Heart left ventricle (tissue), 16 donors: ENCODE data around the gene NEK7. TPM values are rescaled to one million over a fixed set of nuclear protein-coding genes. Genes with fewer than 3 reads are reported as not detected.

Source experiments
- ATAC-seq, 4 donors: fragments of 200-7000 bp; cut with Tn5 transposase; one replicate each; pipeline ENCODE4 v1.9.1; 2020 to 2022; ENCODE audit warnings: moderate library complexity in 4 of 4, mild to moderate bottlenecking in 3 of 4, moderate number of reproducible peaks in 1 of 4
- DNase-seq, 5 donors: peaks; one replicate each; pipeline ENCODE4 v3.0.0-alpha.2; 2020
- H3K27ac ChIP-seq, 12 donors: fragments of 200-600 bp; sonication (generic) in 4 of 12; one replicate each; pipeline versions ENCODE4 v1.5.0 to v1.8.0; 2016 to 2022; ENCODE audit warnings: mild to moderate bottlenecking in 2 of 12
- H3K27me3 ChIP-seq, 9 donors: fragments of 200-600 bp; sonication (generic) in 2 of 9; one replicate each; pipeline versions ENCODE4 v1.5.1 to v1.8.0; 2016 to 2022; ENCODE audit warnings: mild to moderate bottlenecking in 3 of 9
- H3K36me3 ChIP-seq, 9 donors: fragments of 200-600 bp; sonication (generic) in 2 of 9; one replicate each; pipeline versions ENCODE4 v1.5.0 to v1.8.0; 2018 to 2022; ENCODE audit warnings: mild to moderate bottlenecking in 2 of 9
- H3K4me1 ChIP-seq, 12 donors: fragments of 200-600 bp; sonication (generic) in 4 of 12; one replicate each; pipeline versions ENCODE4 v1.5.0 to v1.8.0; 2016 to 2022; ENCODE audit warnings: mild to moderate bottlenecking in 3 of 12
- H3K4me3 ChIP-seq, 12 donors: fragments of 200-600 bp; sonication (generic) in 4 of 12; one replicate each; pipeline versions ENCODE4 v1.5.0 to v1.8.0; 2017 to 2022; ENCODE audit warnings: mild to moderate bottlenecking in 9 of 12, moderate library complexity in 4 of 12
- H3K9me3 ChIP-seq, 12 donors: fragments of 200-600 bp; sonication (generic) in 4 of 12; one replicate each; pipeline versions ENCODE4 v1.5.0 to v1.8.0; 2016 to 2022; ENCODE audit warnings: mild to moderate bottlenecking in 1 of 12
- POLR2A ChIP-seq, 2 donors: fragments of 450-650 bp; IDR thresholded peaks; one replicate each; pipeline ENCODE4 v1.6.1; 2017; ENCODE audit warnings: antibody characterized with exemption in 2 of 2, mild to moderate bottlenecking in 2 of 2, moderate library complexity in 2 of 2
- WGBS, 4 donors: extraction: QIAGEN DNeasy Blood & Tissue Kit in 2 of 4; methylation state at CpG; one replicate each; pipeline versions ENCODE4 v1.1.5 to v1.1.7; 2013 to 2018; 5-methylcytosine and 5-hydroxymethylcytosine counted together
- intact Hi-C, 10 donors: fragments of 100-400 bp; cut with DNase I; formaldehyde crosslinking; loops; one replicate each; pipeline versions ENCODE4 v1.11.1 to v1.14.2; 2022
- polyA plus RNA-seq, 2 donors: library from polyadenylated mRNA; stranded (reverse); fragments of 200-250 nt; gene quantifications; one replicate each; pipeline ENCODE4 v1.2.3, GENCODE V29; 2013
- total RNA-seq, 9 donors: library from RNA; depleted of rRNA in 2 of 9; stranded (reverse); fragments of >200 nt in 2 of 9; fragmentation: NEBNext Ultra II Directional in 3 of 9; extraction: Animal tissue kit (Norgen Biotek cat#: 25700) in 3 of 9; gene quantifications; one replicate each; pipeline versions ENCODE4 v1.1.0 to v1.2.4, GENCODE V29; 2016 to 2023
- TF ChIP-seq, protein P1 (sequence below), 12 donors: fragments of 200-600 bp; sonication (generic) in 4 of 12; IDR thresholded peaks; one replicate each; pipeline versions ENCODE4 v1.5.0 to v1.8.0; 2018 to 2022; ENCODE audit warnings: antibody characterized with exemption in 12 of 12, mild to moderate bottlenecking in 5 of 12
- donor health status: ischemic (EF 13 %, LVEDD 7.1; RV severe dilation, severe dysfunction).
- donor health status: healthy with polysubstance abuse.
- donor health status: DM: no; HTN: yes; CAD: no.
- donor health status: DM: no; HTN: no; CAD: no.
- donor health status: ischemic (EF 25% LVEDD 6.9; RV normal size, moderate dysfunction).
- donor health status: ischemic (EF 25% LVEDD 5.7; RV mildly dilated, moderate dysfunction).
- donor health status: healthy.
- donor health status: DM: yes; HTN: yes; CAD: no.
- donor health status: ischemic (EF 35%, LVEDD 5.7; RV mildly dilated, moderate dysfunction).
- donor health status: nonischemic (EF 11% LVEDD 7.7; RV severe dilation, severe dysfunction).
- donor health status: DM: yes; HTN: yes; CAD: no.
- donor health status: PGD.
- donor health status: ischemic (EF 29% LVEDD 5.4; RV normal size, mild dysfunction).
- donor health status: nonischemic (EF 23%, LVEDD 6.1; RV moderate dilation, normal function).

The NEK7 gene
- total and polyA plus RNA-seq, 11 donors: 57.5 to 499 (median 235) TPM

DNA sequence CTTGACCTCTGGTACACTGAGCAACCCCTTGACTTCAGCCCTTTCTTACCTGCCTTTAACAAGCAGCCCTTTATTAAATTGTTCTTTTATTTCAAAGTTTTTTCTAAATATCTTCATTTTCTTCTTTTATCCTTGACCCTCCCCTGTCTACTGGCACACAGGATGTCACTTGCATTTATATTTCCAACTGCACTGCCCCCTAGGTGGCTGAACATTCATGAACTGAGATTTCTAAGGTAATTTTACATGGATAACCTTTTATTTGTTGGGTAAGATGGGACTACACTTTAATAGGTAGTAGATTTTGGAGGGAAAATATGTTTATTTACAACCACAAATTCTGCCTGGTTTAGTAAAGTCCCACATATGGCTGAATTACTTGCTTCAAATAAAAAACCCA lies 193.7 kb downstream of the NEK7 start:
- Histone ChIP-seq H3K4me3 (no peak overlapping the region), H3K9me3 (no peaks in the 10 kb centered on the region), H3K27me3 (no peaks in the 10 kb centered on the region), H3K27ac (no peak overlapping the region), H3K36me3 (no peaks in the 10 kb centered on the region), H3K4me1 (no peaks in the 10 kb centered on the region)
- intact Hi-C loops: loop anchor here in 3 of 10 donors (10.0 kb wide), 2 partner anchors 114 to 266 kb away; no protein-coding TSS in a partner anchor
- TF ChIP-seq POLR2A (IDR thresholded peaks at IDR 0.05): no peak
- TF ChIP-seq, protein P1, sequence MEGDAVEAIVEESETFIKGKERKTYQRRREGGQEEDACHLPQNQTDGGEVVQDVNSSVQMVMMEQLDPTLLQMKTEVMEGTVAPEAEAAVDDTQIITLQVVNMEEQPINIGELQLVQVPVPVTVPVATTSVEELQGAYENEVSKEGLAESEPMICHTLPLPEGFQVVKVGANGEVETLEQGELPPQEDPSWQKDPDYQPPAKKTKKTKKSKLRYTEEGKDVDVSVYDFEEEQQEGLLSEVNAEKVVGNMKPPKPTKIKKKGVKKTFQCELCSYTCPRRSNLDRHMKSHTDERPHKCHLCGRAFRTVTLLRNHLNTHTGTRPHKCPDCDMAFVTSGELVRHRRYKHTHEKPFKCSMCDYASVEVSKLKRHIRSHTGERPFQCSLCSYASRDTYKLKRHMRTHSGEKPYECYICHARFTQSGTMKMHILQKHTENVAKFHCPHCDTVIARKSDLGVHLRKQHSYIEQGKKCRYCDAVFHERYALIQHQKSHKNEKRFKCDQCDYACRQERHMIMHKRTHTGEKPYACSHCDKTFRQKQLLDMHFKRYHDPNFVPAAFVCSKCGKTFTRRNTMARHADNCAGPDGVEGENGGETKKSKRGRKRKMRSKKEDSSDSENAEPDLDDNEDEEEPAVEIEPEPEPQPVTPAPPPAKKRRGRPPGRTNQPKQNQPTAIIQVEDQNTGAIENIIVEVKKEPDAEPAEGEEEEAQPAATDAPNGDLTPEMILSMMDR (IDR thresholded peaks at IDR 0.05): peak in 3 of 12 donors; percentile 7 to 14 (median 7)
- no peak for ATAC-seq
- no peak for DNase-seq

DNA sequence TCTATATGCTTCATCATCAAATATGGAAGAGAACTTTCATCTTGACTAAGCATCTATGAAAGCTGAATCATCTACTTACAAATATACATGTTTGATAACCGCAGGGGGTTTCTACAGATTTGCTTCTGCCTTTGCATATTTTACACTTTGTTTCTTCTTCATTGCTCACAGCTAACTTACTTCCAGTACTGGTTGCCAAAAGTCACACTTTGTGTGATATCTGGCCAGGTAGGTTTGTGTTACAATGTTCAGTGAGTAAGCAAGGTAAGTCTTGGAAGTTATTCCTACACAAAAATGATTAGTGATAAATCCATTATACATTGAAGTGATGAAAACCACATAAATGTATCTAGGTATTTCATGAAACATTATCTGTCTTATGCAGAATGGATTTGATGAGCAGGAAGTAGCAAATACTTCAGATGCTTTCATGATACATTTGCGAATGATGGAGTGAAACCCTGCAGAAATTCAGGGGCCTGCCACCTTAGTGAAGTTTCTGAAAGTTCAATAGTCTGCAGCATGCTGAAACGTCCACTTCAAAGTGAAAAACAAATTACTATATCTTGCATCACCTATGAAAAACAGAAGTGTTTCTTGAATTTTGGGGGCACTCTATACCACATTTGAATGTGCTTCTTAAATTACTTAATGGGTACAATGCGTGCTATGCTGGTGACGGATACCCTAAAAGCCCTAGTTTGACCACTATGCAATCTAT lies 196.3 kb downstream of the NEK7 start:
- DNase-seq (no peak), ATAC-seq (no peak)
- Histone ChIP-seq H3K27ac (no peak overlapping the region), H3K36me3 (no peaks in the 10 kb centered on the region), H3K27me3 (no peaks in the 10 kb centered on the region), H3K4me1 (no peaks in the 10 kb centered on the region), H3K9me3 (no peaks in the 10 kb centered on the region), H3K4me3 (no peak overlapping the region)
- intact Hi-C loops: loop anchor here in 3 of 10 donors (10.0 kb wide), 2 partner anchors 112 to 268 kb away; no protein-coding TSS in a partner anchor
- WGBS, 4 donors: 84 to 92% (median 89%) methylated on average over 5 of the region's 5 CpGs
- TF ChIP-seq, protein P1 (IDR thresholded peaks at IDR 0.05): no peak
- no peak for TF ChIP-seq POLR2A (IDR thresholded peaks at IDR 0.05)

DNA sequence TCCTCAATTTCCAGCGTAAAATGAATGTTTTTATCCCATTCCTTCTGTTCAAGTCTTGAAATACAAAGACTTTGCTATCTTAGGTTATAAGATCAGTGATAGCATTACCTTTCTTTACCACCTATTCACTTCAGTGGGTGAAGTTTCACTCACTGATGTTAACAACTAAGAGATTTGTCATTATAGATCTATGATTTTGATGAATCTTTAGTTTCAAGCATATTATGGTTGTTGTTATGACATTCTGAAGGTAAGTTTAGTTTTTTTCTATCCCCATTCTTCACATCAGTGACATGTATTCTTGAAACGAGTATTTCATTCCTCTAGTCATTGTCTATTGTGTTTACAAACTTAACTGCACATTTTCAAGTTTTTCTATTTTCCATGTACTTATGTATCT lies 201.1 kb downstream of the NEK7 start:
- intact Hi-C loops: loop anchor here in 8 of 10 donors (1.0 to 10.0 kb wide), 5 partner anchors 107 to 273 kb away; no protein-coding TSS in a partner anchor
- ATAC-seq (no peak), DNase-seq (no peak)
- no peaks in the 10 kb centered on the region for H3K36me3 ChIP-seq
- H3K27ac ChIP-seq: no peak overlapping the region
- no peaks in the 10 kb centered on the region for H3K27me3 ChIP-seq
- H3K4me3 ChIP-seq: no peak overlapping the region
- WGBS, 4 donors: 71 to 82% (median 77%) methylated on average over 2 of the region's 2 CpGs
- TF ChIP-seq, protein P1 (IDR thresholded peaks at IDR 0.05): no peak
- no peaks in the 10 kb centered on the region for H3K9me3 ChIP-seq
- H3K4me1 ChIP-seq: no peaks in the 10 kb centered on the region

DNA sequence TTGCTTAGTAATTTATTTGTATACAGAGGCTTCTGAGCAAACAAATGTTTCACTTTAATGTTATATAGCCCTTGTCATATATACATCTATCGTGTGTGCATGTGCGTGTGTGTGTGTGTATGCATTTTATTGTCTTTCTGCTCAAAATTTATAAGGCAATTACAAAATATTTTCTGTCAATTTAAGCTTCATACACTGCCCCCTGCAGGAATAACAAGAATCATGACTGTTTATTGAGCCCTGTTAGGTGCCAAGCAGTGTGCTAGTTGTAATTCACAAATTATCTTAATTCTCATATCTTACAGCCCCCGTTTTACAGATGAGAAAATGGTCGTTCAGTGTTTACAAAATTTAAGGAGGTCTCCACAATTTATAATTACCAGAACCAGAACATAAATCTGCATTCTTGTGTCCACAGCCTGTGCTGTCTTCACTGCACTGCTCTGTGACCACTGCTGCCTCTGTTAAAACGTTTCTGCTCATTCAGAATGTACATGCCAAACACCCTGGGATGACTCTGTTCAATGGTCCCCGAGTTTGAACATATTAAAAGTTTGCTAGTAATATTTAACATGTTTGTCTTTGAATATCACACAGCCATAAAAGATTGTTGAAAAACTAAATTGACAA lies 202.3 kb downstream of the NEK7 start:
- ATAC-seq (no peak), DNase-seq (no peak)
- no peak overlapping the region for H3K4me3 ChIP-seq
- no peak overlapping the region for H3K27ac ChIP-seq
- no peaks in the 10 kb centered on the region for H3K27me3 ChIP-seq
- 38 to 56% (median 52%) methylated on average over 6 of the region's 6 CpGs for WGBS, 4 donors
- H3K36me3 ChIP-seq: no peaks in the 10 kb centered on the region
- H3K4me1 ChIP-seq: no peaks in the 10 kb centered on the region
- TF ChIP-seq, protein P1 (IDR thresholded peaks at IDR 0.05): peak; percentile 27 to 61 (median 44)
- TF ChIP-seq POLR2A (IDR thresholded peaks at IDR 0.05): no peak
- no peaks in the 10 kb centered on the region for H3K9me3 ChIP-seq
- intact Hi-C loops: loop anchor here in 8 of 10 donors (2.0 to 10.0 kb wide), 4 partner anchors 106 to 274 kb away; no protein-coding TSS in a partner anchor
